DMS 273 (cell line): Measurements from ENCODE around the gene PLSCR5.

Experiments used
- DNase-seq: peaks from one replicate; lab custom pipeline; 2025; ENCODE audit not compliant: unreplicated experiment; lab: John Stamatoyannopoulos, UW

PLSCR5 gene

GRCh38 chr3:146544929-146545528, 60.1 kb downstream of the PLSCR5 start:
- no peak for DNase-seq

GRCh38 chr3:146544002-146544928, 60.9 kb downstream of the PLSCR5 start, which contains the start of gene PLSCR1:
PLSCR1 (minus strand) TSS chr3:146544607; CDS start chr3:146536552, 8,055 bp downstream.
- DNase-seq = peak; percentile 98

GRCh38 chr3:146543461-146544001, 61.6 kb downstream of the PLSCR5 start:
- peak; percentile 47 for DNase-seq

- DNase-seq = peak; percentile 10
These were observed 62.2 kb downstream of the PLSCR5 start for GRCh38 chr3:146542978-146543377.

- no peak for DNase-seq
These were observed 63.0 kb downstream of the PLSCR5 start for GRCh38 chr3:146542179-146542578.

GRCh38 chr3:146540978-146541377, 64.2 kb downstream of the PLSCR5 start:
- DNase-seq = no peak

- DNase-seq = no peak
These were observed 64.9 kb downstream of the PLSCR5 start for GRCh38 chr3:146540236-146540635.

GRCh38 chr3:146539315-146539714, 65.8 kb downstream of the PLSCR5 start:
- peak; percentile 25 for DNase-seq

GRCh38 chr3:146537603-146538002, 67.5 kb downstream of the PLSCR5 start:
- no peak for DNase-seq

GRCh38 chr3:146536681-146537080, 68.5 kb downstream of the PLSCR5 start:
- DNase-seq = no peak
